HepG2 (cell line): Measurements from ENCODE around the gene SPON1. TPM values are rescaled to one million over a fixed set of nuclear protein-coding genes. Genes with fewer than 3 reads are reported as not detected.

ENCODE experiments used
- ATAC-seq: fragments of 200-7000 bp; cut with Tn5 transposase; 3 replicates; pipeline ENCODE4 v1.9.1; 2020; ENCODE audit warnings: mild to moderate bottlenecking, moderate library complexity
- BruUV-seq: library from RNA; stranded (reverse); fragments of 400-500 nt; replicated peaks from 2 replicates; lab custom pipeline; 2021; lab: Mats Ljungman, UMichigan
- CTCF ChIA-PET: fragments of 300-600 bp; formaldehyde crosslinking; extraction: SDS; loops from one replicate; lab custom pipeline; 2021; ENCODE audit warnings: low total read pairs, inconsistent platforms, low intra/inter-chr PET ratio; lab: Yijun Ruan, JAX
- POLR2A ChIA-PET: fragments of 350-600 bp; sonication (Branson Sonifier 250); formaldehyde crosslinking; loops from one replicate; lab custom pipeline; 2020; ENCODE audit warnings: antibody characterized with exemption, inconsistent platforms; lab: Yijun Ruan, JAX
- DNase-seq: peaks from one replicate; pipeline ENCODE4 v3.0.0-alpha.2; 2015; ENCODE audit warnings: low spot score
- FAIRE-seq: peaks from 3 replicates; lab custom pipeline; 2011; peaks lifted over from hg19 to GRCh38; lab: Jason Lieb, UNC
- H2AFZ ChIP-seq: one replicate; pipeline ENCODE4 v1.6.1; 2011; ENCODE audit warnings: low read length, inconsistent platforms
- H3K27ac ChIP-seq: fragments of 300-600 bp; 3 replicates; pipeline ENCODE4 v1.8.0; 2011; ENCODE audit warnings: mixed run types, mild to moderate bottlenecking, mixed read lengths, low read length, inconsistent platforms; ENCODE audit not compliant: insufficient read depth; ENCODE audit errors: extremely low read length
- H3K27me3 ChIP-seq, 2 experiments: fragments of 200-600 bp in 1 of 2; 2 replicates in 1 of 2; 3 replicates in 1 of 2; pipeline versions ENCODE4 v1.6.0 to v1.8.0; 2011; ENCODE audit warnings: low read length in 2 of 2, mild to moderate bottlenecking in 2 of 2, moderate library complexity in 2 of 2, inconsistent platforms in 1 of 2; ENCODE audit not compliant: insufficient read depth in 2 of 2, control insufficient read depth in 1 of 2
- H3K36me3 ChIP-seq, 2 experiments: fragments of 200-600 bp in 1 of 2; replicated peaks in 1 of 2; 2 replicates in 1 of 2; 3 replicates in 1 of 2; pipeline versions ENCODE4 v1.5.1 to v1.8.0; 2011; ENCODE audit warnings: low read length in 2 of 2, inconsistent platforms in 1 of 2; ENCODE audit not compliant: insufficient read depth in 2 of 2, control insufficient read depth in 1 of 2
- H3K4me1 ChIP-seq: 2 replicates; pipeline ENCODE4 v1.5.1; 2012; ENCODE audit warnings: low read length, inconsistent platforms; ENCODE audit not compliant: insufficient read depth
- H3K4me2 ChIP-seq: 2 replicates; pipeline ENCODE4 v1.6.0; 2011; ENCODE audit warnings: low read depth, low read length, inconsistent platforms
- H3K4me3 ChIP-seq, 3 experiments: fragments of 200-600 bp in 1 of 3; sonication (generic), shearing (Covaris generic) in 1 of 3; replicated peaks in 1 of 3; 2 replicates each; pipeline ENCODE4 v1.5.1; 2011 to 2016; ENCODE audit warnings: low read length in 3 of 3, inconsistent platforms in 2 of 3, low read depth in 2 of 3, mild to moderate bottlenecking in 2 of 3, control low read depth in 1 of 3, mixed read lengths in 1 of 3; ENCODE audit not compliant: insufficient read depth in 1 of 3
- H3K79me2 ChIP-seq: one replicate; pipeline ENCODE4 v1.6.1; 2011; ENCODE audit warnings: low read length, inconsistent platforms; ENCODE audit not compliant: insufficient read depth
- H3K9ac ChIP-seq: 2 replicates; pipeline ENCODE4 v1.6.0; 2011; ENCODE audit warnings: mild to moderate bottlenecking, low read depth, low read length, inconsistent platforms; ENCODE audit not compliant: insufficient read depth
- H3K9me3 ChIP-seq: 2 replicates; pipeline ENCODE4 v1.5.1; 2012; ENCODE audit warnings: mild to moderate bottlenecking, low read length
- H4K20me1 ChIP-seq: 2 replicates; pipeline ENCODE4 v1.6.0; 2011; ENCODE audit warnings: inconsistent platforms, mild to moderate bottlenecking, low read length, moderate library complexity; ENCODE audit not compliant: insufficient read depth
- CSRNP2 ChIP-seq: sonication (generic); formaldehyde crosslinking; conservative IDR thresholded peaks from 2 replicates; pipeline ENCODE4 v1.8.0; 2022; ENCODE audit warnings: low read depth, missing genetic modification reagents
- FLYWCH1 ChIP-seq: sonication (generic); formaldehyde crosslinking; IDR thresholded peaks from 2 replicates; pipeline ENCODE4 v1.8.1; 2023; ENCODE audit warnings: mild to moderate bottlenecking, missing genetic modification reagents
- FOXP4 ChIP-seq: sonication (generic); formaldehyde crosslinking; IDR thresholded peaks from 2 replicates; pipeline ENCODE4 v1.4.0; 2020; ENCODE audit warnings: missing genetic modification reagents
- ONECUT2 ChIP-seq: sonication (generic); formaldehyde crosslinking; IDR thresholded peaks from 2 replicates; pipeline ENCODE4 v1.4.0; 2020; ENCODE audit warnings: missing genetic modification reagents
- POGK ChIP-seq: sonication (generic); formaldehyde crosslinking; conservative IDR thresholded peaks from 2 replicates; pipeline ENCODE4 v1.8.0; 2022; ENCODE audit warnings: mild to moderate bottlenecking, moderate library complexity, missing genetic modification reagents
- SNAPC2 ChIP-seq: sonication (generic); formaldehyde crosslinking; IDR thresholded peaks from 2 replicates; pipeline ENCODE4 v1.8.1; 2022; ENCODE audit warnings: mild to moderate bottlenecking, missing genetic modification reagents
- SRF ChIP-seq: IDR thresholded peaks from 2 replicates; pipeline ENCODE4 v1.6.1; 2011; ENCODE audit warnings: mild to moderate bottlenecking, low read depth, low read length, moderate library complexity
- TBL1XR1 ChIP-seq: fragments of 150-350 bp; IDR thresholded peaks from 2 replicates; pipeline ENCODE4 v1.6.1; 2014; ENCODE audit warnings: borderline replicate concordance, low read length; ENCODE audit not compliant: partially characterized antibody
- TEAD2 ChIP-seq: sonication (generic); formaldehyde crosslinking; IDR thresholded peaks from 2 replicates; pipeline ENCODE4 v1.9.0; 2021; ENCODE audit warnings: missing genetic modification reagents
- TERF1 ChIP-seq: sonication (generic); formaldehyde crosslinking; IDR thresholded peaks from 2 replicates; pipeline ENCODE4 v1.8.0; 2022; ENCODE audit warnings: mild to moderate bottlenecking, missing genetic modification reagents, moderate library complexity
- ZNF251 ChIP-seq: sonication (generic); formaldehyde crosslinking; IDR thresholded peaks from 2 replicates; pipeline ENCODE4 v1.9.0; 2021; ENCODE audit warnings: mild to moderate bottlenecking, missing genetic modification reagents
- ZNF816 ChIP-seq: sonication (generic); formaldehyde crosslinking; IDR thresholded peaks from 2 replicates; pipeline ENCODE4 v1.8.0; 2022; ENCODE audit warnings: missing genetic modification reagents, mild to moderate bottlenecking, borderline replicate concordance
- WGBS: methylation state at CpG from one replicate; pipeline ENCODE4 v1.1.6; 2017; ENCODE audit warnings: low lambda C conversion rate; 5-methylcytosine and 5-hydroxymethylcytosine counted together
- in situ Hi-C: cut with HindIII; loops from 2 replicates; pipeline ENCODE4 v1.10.0; 2017; ENCODE audit warnings: low pct_unique_long_range_greater_than_20kb; ENCODE audit not compliant: extremely low pct_ligation_motif_present
- intact Hi-C: fragments of 100-400 bp; cut with micrococcal nuclease; formaldehyde crosslinking; loops from one replicate; pipeline ENCODE4 v1.10.0; 2022; ENCODE audit not compliant: unreplicated experiment
- polyA plus RNA-seq, 8 experiments: library from polyadenylated mRNA; depleted of rRNA in 3 of 8; stranded (reverse) in 7 of 8; unstranded in 1 of 8; fragments of >200 nt; fragmentation: Illumina TruSeq in 4 of 8; extraction: Trizol in 4 of 8; gene quantifications; 2 replicates each; pipeline versions ENCODE4 v1.2.1 to v1.2.3, GENCODE V29; 2011 to 2016; ENCODE audit warnings: low read depth in 4 of 8, missing spikeins in 1 of 8, mixed read lengths in 1 of 8; ENCODE audit not compliant: insufficient read depth in 1 of 8
- total RNA-seq, 5 experiments: library from RNA; depleted of rRNA; stranded (reverse); fragments of >200 nt; fragmentation: Illumina TruSeq; extraction: Trizol; gene quantifications; 2 replicates each; pipeline ENCODE4 v1.2.3, GENCODE V29; 2016; ENCODE audit warnings: low read depth in 1 of 5

The SPON1 gene
- total and polyA plus RNA-seq, 2 of the 13 experiments (the other 11 are each of a cell fraction or from before 2014, with no cell fraction given): not detected

- intact Hi-C loops: no loop called here
- no peaks in the 10 kb centered on the region for H3K36me3 ChIP-seq
- peaks cover 2 to 35% of the 10 kb centered on the region in 2 experiments; a peak in 3 of 5 replicates for H3K27me3 ChIP-seq
- H3K9ac ChIP-seq: no peak overlapping the region
- no peak overlapping the region for H2AFZ ChIP-seq
- H3K9me3 ChIP-seq: no peaks in the 10 kb centered on the region
- no peak overlapping the region for H3K4me3 ChIP-seq
- ChIA-PET POLR2A (no interaction called here), CTCF (interaction anchor here (1.3 kb wide), 1 partner anchor 291 kb away, joined by 3 read pairs; no protein-coding TSS in a partner anchor)
- no peaks in the 10 kb centered on the region for H3K4me1 ChIP-seq
- no peaks in the 10 kb centered on the region for H4K20me1 ChIP-seq
- BruUV-seq: no TSS peak
- H3K4me2 ChIP-seq: no peak overlapping the region
- H3K79me2 ChIP-seq: no peaks in the 10 kb centered on the region
- H3K27ac ChIP-seq: no peak overlapping the region
- in situ Hi-C loops: loop anchor here (5.0 kb wide), 1 partner anchor 288 kb away; no protein-coding TSS in a partner anchor
- FAIRE-seq: no peak
- WGBS: 13% methylated on average over 7 of the region's 7 CpGs
- no peak for ATAC-seq
- TF ChIP-seq ZNF816 (CRISPR knock-in tag): no peak
- TF ChIP-seq CSRNP2 (CRISPR knock-in tag): no peak
- TF ChIP-seq TERF1: no peak
- no peak for TF ChIP-seq FLYWCH1 (CRISPR knock-in tag)
- no peak for TF ChIP-seq SNAPC2 (CRISPR knock-in tag)
- TF ChIP-seq TBL1XR1: no peak
- no peak for TF ChIP-seq ONECUT2 (CRISPR knock-in tag)
- TF ChIP-seq ZNF251 (CRISPR knock-in tag): no peak
- no peak for TF ChIP-seq FOXP4 (CRISPR knock-in tag)
- no peak for TF ChIP-seq TEAD2 (CRISPR knock-in tag)
- no peak for TF ChIP-seq SRF
- no peak for TF ChIP-seq POGK (CRISPR knock-in tag)
- TF ChIP-seq, all 625 proteins: peak for 0
- DNase-seq: no peak
Measured at GRCh38 chr11:13958641-13959400, 3.7 kb upstream of the SPON1 start.
